Hepatocyte (in vitro differentiated cells): ENCODE data around the gene RFX8.

Source experiments
- CTCF ChIP-seq: fragments of 200-600 bp; sonication (generic); IDR thresholded peaks from 2 replicates; pipeline ENCODE4 v1.5.1; 2016; ENCODE audit warnings: antibody characterized with exemption, mild to moderate bottlenecking; ENCODE audit not compliant: poor library complexity
- EZH2 ChIP-seq: fragments of 200-600 bp; sonication (generic); IDR thresholded peaks from 2 replicates; pipeline ENCODE4 v1.6.1; 2016; ENCODE audit warnings: antibody characterized with exemption, mild to moderate bottlenecking, borderline replicate concordance

GRCh38 chr2:101388232-101388631 is 86.7 kb downstream of the RFX8 start:
- no peak for TF ChIP-seq CTCF
- TF ChIP-seq EZH2, result no peak
